ENCODE results near the gene VSIG4. TPM values are rescaled to one million over a fixed set of nuclear protein-coding genes. Genes with fewer than 3 reads are reported as not detected.
"Not testable (repeated sequence)": the region's sequence is repeated elsewhere in the genome, so short reads cannot be mapped to it uniquely, and the experiment has no call there.

Gene VSIG4
- total RNA-seq, result 10 to 100 TPM in 1 of 2 donors, 1 to 10 TPM in 1; 5.6 to 19.9 TPM
- 27.4 TPM for polyA plus RNA-seq (ENCODE audit: insufficient read depth, low read depth, low replicate concordance)
- long read RNA-seq, donor 1, partial matches to known transcripts, result 0 of 2 reads
- long read RNA-seq, donor 1, other reads (novel, unspliced or antisense), result 0 of 2 reads
- long read RNA-seq, donor 2, result 0 reads

- Histone ChIP-seq H3K27me3 (no peaks in the 10 kb centered on the region), H3K4me1 (no peaks in the 10 kb centered on the region), H3K9me3 (no peaks in the 10 kb centered on the region), H3K4me3 (no peak within 1 kb of the TSS), H3K36me3 (ENCODE audit: low read depth, missing control alignments) (no peaks in the 10 kb centered on the region), H3K27ac (no peak within 1 kb of the TSS)
- TF ChIP-seq POLR2A (IDR thresholded peaks at IDR 0.05), result no peak
- 90% methylated on average over 2 of the region's 2 CpGs; no CpG with 5 or more reads in 1 of the 2 donors for WGBS, 2 donors
- intact Hi-C loops (cut with DNase I; ENCODE audit: low total_unique reads), result no loop called here
- no peak for DNase-seq
These were observed at the start of gene VSIG4 for GRCh38 chrX:66039944-66040343. Gene VSIG4 (minus strand): TSS chrX:66040080. CDS start chrX:66039998, 82 bp downstream.

- Histone ChIP-seq H3K27me3 (no peaks in the 10 kb centered on the region), H3K4me3 (no peak overlapping the region), H3K9me3 (no peaks in the 10 kb centered on the region), H3K36me3 (ENCODE audit: low read depth, missing control alignments) (no peaks in the 10 kb centered on the region), H3K27ac (no peak overlapping the region), H3K4me1 (no peaks in the 10 kb centered on the region)
- no peak for DNase-seq
- intact Hi-C loops (cut with DNase I; ENCODE audit: low total_unique reads), result no loop called here
- 64 to 83% methylated on average over 1 of the region's 1 CpG for WGBS, 2 donors
- TF ChIP-seq POLR2A (IDR thresholded peaks at IDR 0.05) (no peak), CTCF (IDR thresholded peaks at IDR 0.05) (no peak)
These were observed 36.9 kb upstream of the VSIG4 start for GRCh38 chrX:66076801-66077200.

GRCh38 chrX:66074920-66075879 lies 35.3 kb upstream of the VSIG4 start:
- no peak overlapping the region for H3K4me3 ChIP-seq
- DNase-seq, result peak; percentile 16
- H3K9me3 ChIP-seq, result no peaks in the 10 kb centered on the region
- WGBS, 2 donors, result 63 to 66% methylated on average over 20 to 24 of the region's 24 CpGs
- intact Hi-C loops (cut with DNase I; ENCODE audit: low total_unique reads), result no loop called here
- H3K27ac ChIP-seq, result no peak overlapping the region
- no peaks in the 10 kb centered on the region for H3K36me3 ChIP-seq (ENCODE audit: low read depth, missing control alignments)
- TF ChIP-seq CTCF (IDR thresholded peaks at IDR 0.05), result no peak
- no peak for TF ChIP-seq POLR2A (IDR thresholded peaks at IDR 0.05)
- H3K27me3 ChIP-seq, result no peaks in the 10 kb centered on the region
- no peaks in the 10 kb centered on the region for H3K4me1 ChIP-seq

- Histone ChIP-seq H3K9me3 (no peaks in the 10 kb centered on the region), H3K27ac (no peak overlapping the region), H3K4me1 (no peaks in the 10 kb centered on the region), H3K27me3 (no peaks in the 10 kb centered on the region), H3K36me3 (ENCODE audit: low read depth, missing control alignments) (no peaks in the 10 kb centered on the region), H3K4me3 (no peak overlapping the region)
- no peak for DNase-seq
- TF ChIP-seq POLR2A (IDR thresholded peaks at IDR 0.05) (no peak), CTCF (IDR thresholded peaks at IDR 0.05) (no peak)
- 50 to 52% methylated on average over 1 of the region's 1 CpG for WGBS, 2 donors
- intact Hi-C loops (cut with DNase I; ENCODE audit: low total_unique reads), result no loop called here
These were observed 31.2 kb upstream of the VSIG4 start for GRCh38 chrX:66071126-66071525.

- intact Hi-C loops (cut with DNase I; ENCODE audit: low total_unique reads), result no loop called here
- no peak overlapping the region for H3K4me3 ChIP-seq
- H3K27ac ChIP-seq, result no peak overlapping the region
- DNase-seq, result no peak
- TF ChIP-seq CTCF (IDR thresholded peaks at IDR 0.05) (no peak), POLR2A (IDR thresholded peaks at IDR 0.05) (no peak)
- H3K9me3 ChIP-seq, result no peaks in the 10 kb centered on the region
- H3K36me3 ChIP-seq (ENCODE audit: low read depth, missing control alignments), result no peaks in the 10 kb centered on the region
- WGBS, 2 donors, result 93% methylated on average over 3 of the region's 4 CpGs; no CpG with 5 or more reads in 1 of the 2 donors
- H3K27me3 ChIP-seq, result no peaks in the 10 kb centered on the region
- H3K4me1 ChIP-seq, result no peaks in the 10 kb centered on the region
These were observed 24.4 kb upstream of the VSIG4 start for GRCh38 chrX:66064261-66064660.

- H3K4me1 ChIP-seq; DNase-seq; H3K36me3 ChIP-seq (ENCODE audit: low read depth, missing control alignments); H3K27me3 ChIP-seq; intact Hi-C loops (cut with DNase I; ENCODE audit: low total_unique reads); H3K9me3 ChIP-seq; H3K27ac ChIP-seq; H3K4me3 ChIP-seq: not testable (repeated sequence)
- 63 to 69% methylated on average over 4 to 5 of the region's 5 CpGs for WGBS, 2 donors
These were observed 17.1 kb upstream of the VSIG4 start for GRCh38 chrX:66057019-66057418.

All from testis (tissue), 5 donors.